Stimulated activated CD4-positive, alpha-beta T cell treated with anti-CD3 and anti-CD28 coated beads, Interleukin-2, amount 100 ng/mL, for 48 hours (primary cell): ENCODE results near the gene SPATA9.
"Not testable (repeated sequence)": the region's sequence is repeated elsewhere in the genome, so short reads cannot be mapped to it uniquely, and the experiment has no call there.

Source experiments
- DNase-seq, 2 donors: peaks; one replicate each; pipeline ENCODE4 v3.0.0-alpha.2; 2020

SPATA9 gene

DNA sequence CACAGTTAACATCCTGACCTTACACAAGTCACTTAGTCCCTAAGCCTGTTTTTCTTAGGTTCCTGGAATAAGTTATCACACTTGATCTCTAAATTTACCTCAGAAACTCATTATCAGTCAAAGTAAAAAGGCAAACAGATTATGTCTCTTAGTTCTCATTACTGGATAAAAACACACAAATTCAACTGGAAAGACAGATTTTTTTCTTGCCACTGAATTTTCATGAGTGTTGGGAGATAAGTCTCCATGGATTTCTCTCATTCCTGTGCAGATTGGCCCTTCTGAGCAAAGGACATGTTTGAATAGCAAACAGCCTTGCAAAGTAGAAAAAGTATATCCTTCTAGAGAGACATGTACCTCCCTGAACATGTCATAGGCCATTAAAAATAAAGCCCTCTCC, 10.2 kb downstream of the SPATA9 start:
- no peak for DNase-seq

GRCh38 chr5:95671826-95672225, 11.0 kb downstream of the SPATA9 start:
- DNase-seq, result no peak

DNA sequence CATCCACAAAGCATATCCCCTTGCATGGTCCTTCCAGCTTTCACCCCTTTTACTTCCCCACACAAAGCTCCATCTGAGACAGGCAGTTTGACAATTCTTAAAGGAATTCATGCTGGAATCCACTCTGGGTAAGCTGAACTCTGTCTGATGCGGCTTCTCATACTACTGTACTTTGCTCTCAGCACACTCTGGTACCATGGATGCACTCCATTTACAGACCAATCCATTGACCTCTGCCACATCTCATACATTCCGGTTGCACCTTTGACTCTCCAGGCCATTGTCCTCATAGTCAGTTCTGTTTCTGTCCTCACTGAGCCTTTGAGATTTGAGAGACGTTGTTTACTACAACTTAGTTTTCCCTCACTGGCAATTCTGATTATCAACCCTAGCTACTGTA, 12.2 kb downstream of the SPATA9 start:
- no peak for DNase-seq

GRCh38 chr5:95669985-95670384, 12.8 kb downstream of the SPATA9 start:
- DNase-seq, result no peak

DNA sequence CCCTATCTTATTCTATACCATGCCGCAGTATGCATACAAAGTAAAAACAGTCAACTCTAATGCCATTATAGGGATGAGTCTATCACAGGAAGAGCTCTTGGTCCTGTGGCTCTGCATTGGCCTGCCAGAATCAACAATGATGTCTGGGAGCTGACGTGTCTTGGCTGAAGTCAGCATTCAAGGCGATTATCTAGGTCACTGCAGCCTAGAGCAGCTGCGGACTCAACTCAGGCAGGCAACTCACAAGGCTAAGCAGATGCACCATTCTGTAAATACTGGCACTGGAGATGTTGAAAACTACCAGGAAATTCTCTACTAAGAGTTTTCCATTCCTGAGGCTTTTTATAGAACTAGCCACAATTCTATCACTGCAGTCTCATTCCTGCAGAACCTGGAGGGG, 13.3 kb downstream of the SPATA9 start:
- no peak for DNase-seq

GRCh38 chr5:95668728-95669127, 14.1 kb downstream of the SPATA9 start:
- DNase-seq, result no peak

DNA sequence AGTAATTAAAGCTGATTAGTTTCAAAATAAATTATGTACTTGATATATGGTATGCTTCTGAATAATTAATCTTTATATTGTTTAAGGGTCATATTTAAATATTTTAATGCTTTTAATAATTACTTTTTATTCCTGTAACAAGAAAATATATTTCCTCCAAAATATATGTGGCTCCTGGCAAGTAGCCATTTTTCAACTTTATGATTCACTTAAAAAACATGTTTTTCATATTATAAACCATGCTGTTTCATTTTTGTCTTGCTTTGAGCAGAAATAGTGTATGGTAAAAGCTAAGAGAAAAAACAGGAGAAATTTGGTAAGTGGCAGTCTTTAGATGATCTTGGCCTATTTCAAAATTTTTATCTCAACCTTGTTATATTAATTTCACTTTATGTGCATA, 14.6 kb downstream of the SPATA9 start:
- no peak for DNase-seq

DNA sequence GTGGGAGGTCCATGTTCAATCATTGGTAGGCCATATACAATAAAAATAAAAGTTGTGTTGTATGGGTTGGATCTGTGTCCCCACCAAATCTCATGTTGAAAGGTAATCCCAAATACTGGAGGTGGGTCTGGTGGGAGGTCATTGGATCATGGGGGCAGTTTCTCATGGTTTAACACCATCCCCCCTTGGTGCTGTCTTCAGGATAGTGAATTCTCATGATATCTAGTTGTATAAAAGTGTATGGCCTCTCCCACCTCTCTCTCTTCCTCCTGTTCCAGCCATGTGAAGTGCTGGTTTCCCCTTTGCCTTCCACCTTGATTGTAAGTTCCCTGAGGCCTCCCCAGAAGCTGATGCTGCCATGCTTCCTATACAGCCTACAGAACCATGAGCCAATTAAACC, 15.1 kb downstream of the SPATA9 start:
- DNase-seq, result no peak

- no peak for DNase-seq
Measured at GRCh38 chr5:95667061-95667618, 15.7 kb downstream of the SPATA9 start.

DNA sequence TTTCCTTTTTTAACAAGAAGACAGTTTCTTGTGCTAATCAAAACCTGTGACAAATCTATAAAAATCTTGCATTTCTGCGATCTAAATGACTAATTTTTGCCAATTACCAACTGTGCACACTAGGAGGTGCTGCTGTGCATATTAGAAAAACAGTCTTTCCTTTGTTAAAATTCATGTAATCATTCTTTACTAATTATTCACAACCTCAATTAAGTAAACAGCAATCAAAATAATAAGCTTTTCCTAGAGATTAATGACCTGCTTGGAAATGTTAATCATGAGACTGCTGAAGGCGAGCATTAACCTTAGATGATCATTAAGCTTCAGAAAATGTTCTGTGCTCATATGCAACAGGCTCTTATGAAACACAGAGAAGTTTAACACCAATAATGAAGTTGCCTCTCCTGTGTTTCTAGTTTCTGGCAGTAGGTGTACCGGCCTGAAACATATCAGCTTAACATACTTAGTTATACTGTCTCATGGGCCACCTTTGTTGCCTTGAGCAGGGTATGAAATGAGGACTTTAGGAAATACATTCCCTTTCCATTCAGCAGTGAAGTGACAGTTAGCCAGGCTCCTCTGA, 18.5 kb downstream of the SPATA9 start:
- DNase-seq, result peak; percentile 30 to 42

DNA sequence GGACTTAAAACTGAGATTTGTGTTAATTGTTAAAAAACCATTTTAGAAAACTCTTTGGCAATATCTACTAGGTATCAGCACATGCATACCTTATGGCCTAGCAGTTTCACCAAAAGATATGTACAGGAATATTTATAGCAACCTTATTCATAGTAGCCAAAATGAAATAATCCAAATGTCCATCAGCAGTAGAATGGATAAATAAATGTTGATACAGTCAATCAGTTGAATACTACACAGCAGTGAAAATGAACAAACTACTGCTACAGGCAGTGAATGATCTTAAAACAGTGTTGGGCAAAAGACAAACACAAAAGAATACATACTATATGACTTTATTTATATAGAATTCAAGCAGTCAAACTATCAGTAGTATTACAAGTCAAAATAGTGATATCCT, 19.8 kb downstream of the SPATA9 start:
- no peak for DNase-seq

- no peak for DNase-seq
Measured at GRCh38 chr5:95660060-95660459, 22.7 kb downstream of the SPATA9 start.

DNA sequence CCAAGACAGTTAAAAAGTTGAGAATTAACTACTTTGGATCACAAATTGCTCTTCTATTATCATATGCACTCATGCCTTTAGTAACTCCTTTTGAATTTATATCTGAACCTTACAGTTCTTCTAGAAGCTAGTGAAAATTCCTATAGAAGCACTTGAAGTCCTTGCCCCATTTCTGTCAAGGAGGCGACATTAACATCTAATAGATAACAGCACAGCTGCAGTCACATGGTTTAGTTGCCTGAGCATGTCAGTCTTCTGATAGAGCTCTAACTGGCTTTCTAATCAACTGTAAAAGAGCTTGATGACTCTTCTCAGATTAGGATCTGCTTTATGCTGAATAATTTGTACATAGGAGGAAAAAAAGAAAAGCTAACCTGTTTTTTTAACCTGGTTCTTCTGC, 27.2 kb downstream of the SPATA9 start:
- DNase-seq, result no peak

DNA sequence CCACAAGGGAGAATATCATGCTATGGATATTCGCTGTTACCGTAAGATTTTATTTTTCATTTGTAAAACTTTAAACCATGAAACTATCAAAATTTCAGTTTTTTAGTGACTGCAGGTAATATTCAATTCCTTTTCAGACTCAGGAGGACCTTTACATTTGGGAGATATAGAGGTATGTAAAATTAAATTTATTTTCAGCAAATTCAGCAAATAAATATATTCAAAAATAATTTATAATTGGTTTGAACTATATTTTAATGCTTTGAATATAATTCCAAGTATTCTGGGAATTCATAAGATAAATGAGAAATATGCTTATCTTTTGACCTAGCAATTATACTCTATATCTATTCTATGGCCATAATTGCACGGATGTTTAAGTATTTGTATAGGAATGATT, 28.6 kb downstream of the SPATA9 start:
- DNase-seq, result no peak

DNA sequence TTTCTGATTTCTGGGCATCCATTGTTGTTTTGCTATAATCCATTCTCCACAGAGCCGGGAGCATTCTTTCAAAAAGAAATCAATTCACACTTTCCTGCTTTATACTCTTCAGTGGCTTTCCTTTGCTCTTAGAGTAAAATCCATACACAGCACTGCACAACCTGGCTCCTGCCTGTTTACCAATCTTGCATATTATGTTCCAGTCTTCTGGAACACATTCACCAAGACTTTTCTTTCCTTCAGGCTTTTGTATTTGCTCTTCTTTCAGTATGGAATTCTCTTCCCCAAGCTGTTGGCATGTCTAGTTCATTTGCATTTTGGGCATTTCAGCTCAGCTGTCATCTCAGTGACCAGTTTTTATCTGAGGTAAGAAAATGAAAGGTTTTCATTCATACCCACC, 29.9 kb downstream of the SPATA9 start:
- no peak for DNase-seq

DNA sequence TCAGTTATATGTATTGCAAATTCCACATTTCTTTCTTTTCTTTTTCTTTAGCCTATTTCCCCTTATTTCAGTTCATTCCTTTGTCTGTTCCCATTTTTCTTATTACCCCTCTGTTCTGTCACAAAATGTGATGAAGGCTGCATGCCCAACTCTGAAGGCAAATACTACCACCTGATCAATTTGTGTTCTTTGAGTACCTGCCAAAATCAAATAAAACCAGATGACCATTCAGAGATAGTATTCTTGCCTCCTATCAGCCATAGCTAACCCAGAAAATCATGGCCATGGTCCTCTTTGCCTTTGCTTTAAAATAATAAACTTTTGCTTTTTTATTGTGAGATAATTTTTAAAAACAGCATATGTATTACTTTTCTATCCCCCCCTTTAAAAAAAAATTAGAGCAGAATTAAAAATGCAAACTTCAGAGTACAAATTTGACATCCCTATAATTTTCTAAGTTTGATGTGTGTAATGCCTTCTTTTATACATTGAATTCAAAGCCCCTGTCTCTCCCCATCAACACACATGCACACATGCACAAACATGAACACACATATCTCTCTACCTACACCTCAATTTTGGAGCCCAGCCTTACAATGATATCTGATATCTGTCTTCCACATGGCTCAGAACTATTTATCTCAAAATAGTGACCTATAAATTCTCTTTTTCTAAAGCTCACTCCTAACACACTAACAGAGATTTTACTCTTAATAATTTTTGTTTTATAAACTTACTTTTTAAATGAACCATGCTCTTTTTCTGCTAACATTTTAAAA, 32.8 kb downstream of the SPATA9 start:
- no peak for DNase-seq

DNA sequence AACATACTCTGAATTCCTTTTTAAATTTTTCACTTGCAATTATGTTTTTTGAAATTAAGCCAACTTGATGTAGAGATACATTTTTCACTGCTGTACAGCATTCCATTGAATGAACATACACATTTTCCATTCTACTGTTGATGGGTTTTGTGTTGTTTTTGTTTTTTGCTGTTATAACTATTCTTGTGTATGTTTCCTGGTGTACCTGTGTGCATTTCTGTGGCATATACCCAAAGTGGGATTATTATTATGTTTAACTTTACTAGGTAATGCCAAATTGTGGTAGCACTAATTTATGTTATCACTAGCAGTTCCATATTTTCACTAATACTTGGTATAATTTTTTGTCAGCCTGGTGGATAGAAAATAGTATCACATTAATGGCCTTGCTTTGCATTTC, 33.5 kb downstream of the SPATA9 start:
- DNase-seq, result no peak

GRCh38 chr5:95647886-95648860, 34.6 kb downstream of the SPATA9 start:
- DNase-seq, result no peak

- DNase-seq, result peak; percentile 95
Measured at GRCh38 chr5:95646569-95647431, 36.0 kb downstream of the SPATA9 start, which contains the start of gene RFESD. Gene RFESD, plus strand, starts transcription at chr5:95646777. Its CDS starts 5,495 bp downstream, at chr5:95652272.

- DNase-seq, result not testable (repeated sequence)
Measured at GRCh38 chr5:95646226-95646568, 36.6 kb downstream of the SPATA9 start.

DNA sequence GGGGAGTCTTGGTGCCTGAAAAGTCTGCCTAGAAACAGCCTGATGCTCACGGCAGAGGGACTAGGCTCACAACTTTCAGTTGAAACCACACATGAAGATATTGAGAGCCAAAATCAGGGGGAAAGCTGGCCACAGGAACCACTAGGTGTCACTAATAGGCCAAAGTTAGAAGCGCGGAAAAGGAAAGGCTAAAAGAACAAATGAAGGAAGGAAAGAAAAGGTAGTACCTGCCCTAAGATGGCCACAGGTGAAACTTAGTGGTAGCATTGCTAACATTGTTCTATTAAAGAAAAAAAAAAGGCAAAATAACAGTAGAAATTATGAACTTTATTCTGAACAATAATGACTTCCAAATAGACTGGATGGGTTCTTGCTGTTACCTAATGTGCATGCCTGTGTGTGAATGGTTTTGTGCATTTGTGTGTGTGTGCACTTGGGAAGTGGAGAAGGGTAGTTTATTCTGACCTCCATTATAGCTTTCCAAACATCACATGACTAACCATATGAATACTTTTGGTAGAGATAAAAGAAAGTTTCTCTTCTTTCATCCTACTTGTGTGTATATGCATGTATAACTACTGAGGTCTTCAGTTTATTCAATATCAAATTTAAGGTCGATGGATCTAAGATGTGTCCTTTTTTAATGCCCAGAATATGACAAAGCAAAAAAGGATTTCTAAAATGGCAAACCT, 38.3 kb downstream of the SPATA9 start:
- peak in 1 of 2 donors; percentile 35 for DNase-seq

DNA sequence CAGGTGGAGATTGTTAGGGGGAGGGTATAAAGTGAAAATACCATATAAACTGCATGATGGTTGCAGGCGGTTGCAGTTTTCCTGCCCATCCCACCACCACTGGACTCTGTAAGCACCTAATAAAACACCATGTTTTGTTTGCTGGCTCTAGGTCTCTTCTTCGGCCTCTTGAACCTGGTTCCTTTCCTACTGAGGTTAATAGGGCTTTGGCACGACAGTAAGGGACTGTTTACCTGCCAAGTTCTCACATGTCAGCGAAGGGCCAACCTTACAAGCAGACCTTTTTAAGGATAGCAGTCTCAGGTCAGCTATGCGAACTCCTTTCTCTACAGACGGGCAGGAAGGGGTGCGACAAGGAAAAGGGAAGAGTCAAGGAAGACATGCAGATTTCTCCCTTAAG, 39.6 kb downstream of the SPATA9 start:
- no peak for DNase-seq
